CMK (cell line): ENCODE data around the gene ITGBL1.
A peak's percentile ranks its signal among the peaks of the same experiment; 100 is the strongest.

Experiments
- DNase-seq: peaks from one replicate; pipeline ENCODE4 v3.0.0-alpha.2; 2010; ENCODE audit warnings: low read depth

The ITGBL1 gene

GRCh38 chr13:101565317-101565716, 112.8 kb downstream of the ITGBL1 start:
- no peak for DNase-seq

GRCh38 chr13:101567841-101568240, 115.4 kb downstream of the ITGBL1 start:
- DNase-seq, result no peak

GRCh38 chr13:101569807-101570206, 117.3 kb downstream of the ITGBL1 start:
- DNase-seq, result no peak

GRCh38 chr13:101570410-101570809, 117.9 kb downstream of the ITGBL1 start:
- DNase-seq, result no peak

- DNase-seq, result no peak
These were observed 120.0 kb downstream of the ITGBL1 start for GRCh38 chr13:101572456-101572855.

GRCh38 chr13:101575581-101575980, 123.1 kb downstream of the ITGBL1 start:
- DNase-seq, result no peak

- DNase-seq, result no peak
These were observed 124.0 kb downstream of the ITGBL1 start for GRCh38 chr13:101576455-101576854.

GRCh38 chr13:101576977-101577376, 124.5 kb downstream of the ITGBL1 start:
- DNase-seq, result no peak

- no peak for DNase-seq
These were observed 126.9 kb downstream of the ITGBL1 start for GRCh38 chr13:101579281-101579802.

GRCh38 chr13:101584331-101584730, 131.9 kb downstream of the ITGBL1 start:
- no peak for DNase-seq

- DNase-seq, result no peak
These were observed 138.0 kb downstream of the ITGBL1 start for GRCh38 chr13:101590479-101590878.

- no peak for DNase-seq
These were observed 142.5 kb downstream of the ITGBL1 start for GRCh38 chr13:101594936-101595335.

GRCh38 chr13:101596803-101597202, 144.3 kb downstream of the ITGBL1 start:
- DNase-seq, result no peak

GRCh38 chr13:101611491-101612475, 159.3 kb downstream of the ITGBL1 start:
- no peak for DNase-seq

- peak; percentile 17 for DNase-seq
These were observed 160.3 kb downstream of the ITGBL1 start for GRCh38 chr13:101612735-101613134.

GRCh38 chr13:101614491-101614890, 162.0 kb downstream of the ITGBL1 start:
- DNase-seq, result no peak

- no peak for DNase-seq
These were observed 166.1 kb downstream of the ITGBL1 start for GRCh38 chr13:101618440-101619187.

- DNase-seq, result no peak
These were observed 168.6 kb downstream of the ITGBL1 start for GRCh38 chr13:101621099-101621498.

- no peak for DNase-seq
These were observed 171.2 kb downstream of the ITGBL1 start for GRCh38 chr13:101623470-101624209.

- DNase-seq, result no peak
These were observed 171.9 kb downstream of the ITGBL1 start for GRCh38 chr13:101624210-101624922.

GRCh38 chr13:101624981-101625380, 172.5 kb downstream of the ITGBL1 start:
- DNase-seq, result no peak
